CD4-positive, alpha-beta T cell treated with Interleukin-15 for 1 hour (primary cell): ENCODE measurements around the gene BBS4.
"Not testable (repeated sequence)": the region's sequence is repeated elsewhere in the genome, so short reads cannot be mapped to it uniquely, and the experiment has no call there.

Source experiments
- DNase-seq: peaks from one replicate; pipeline ENCODE4 v3.0.0-alpha.2; 2020

Gene BBS4, protein sequence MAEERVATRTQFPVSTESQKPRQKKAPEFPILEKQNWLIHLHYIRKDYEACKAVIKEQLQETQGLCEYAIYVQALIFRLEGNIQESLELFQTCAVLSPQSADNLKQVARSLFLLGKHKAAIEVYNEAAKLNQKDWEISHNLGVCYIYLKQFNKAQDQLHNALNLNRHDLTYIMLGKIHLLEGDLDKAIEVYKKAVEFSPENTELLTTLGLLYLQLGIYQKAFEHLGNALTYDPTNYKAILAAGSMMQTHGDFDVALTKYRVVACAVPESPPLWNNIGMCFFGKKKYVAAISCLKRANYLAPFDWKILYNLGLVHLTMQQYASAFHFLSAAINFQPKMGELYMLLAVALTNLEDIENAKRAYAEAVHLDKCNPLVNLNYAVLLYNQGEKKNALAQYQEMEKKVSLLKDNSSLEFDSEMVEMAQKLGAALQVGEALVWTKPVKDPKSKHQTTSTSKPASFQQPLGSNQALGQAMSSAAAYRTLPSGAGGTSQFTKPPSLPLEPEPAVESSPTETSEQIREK

DNA sequence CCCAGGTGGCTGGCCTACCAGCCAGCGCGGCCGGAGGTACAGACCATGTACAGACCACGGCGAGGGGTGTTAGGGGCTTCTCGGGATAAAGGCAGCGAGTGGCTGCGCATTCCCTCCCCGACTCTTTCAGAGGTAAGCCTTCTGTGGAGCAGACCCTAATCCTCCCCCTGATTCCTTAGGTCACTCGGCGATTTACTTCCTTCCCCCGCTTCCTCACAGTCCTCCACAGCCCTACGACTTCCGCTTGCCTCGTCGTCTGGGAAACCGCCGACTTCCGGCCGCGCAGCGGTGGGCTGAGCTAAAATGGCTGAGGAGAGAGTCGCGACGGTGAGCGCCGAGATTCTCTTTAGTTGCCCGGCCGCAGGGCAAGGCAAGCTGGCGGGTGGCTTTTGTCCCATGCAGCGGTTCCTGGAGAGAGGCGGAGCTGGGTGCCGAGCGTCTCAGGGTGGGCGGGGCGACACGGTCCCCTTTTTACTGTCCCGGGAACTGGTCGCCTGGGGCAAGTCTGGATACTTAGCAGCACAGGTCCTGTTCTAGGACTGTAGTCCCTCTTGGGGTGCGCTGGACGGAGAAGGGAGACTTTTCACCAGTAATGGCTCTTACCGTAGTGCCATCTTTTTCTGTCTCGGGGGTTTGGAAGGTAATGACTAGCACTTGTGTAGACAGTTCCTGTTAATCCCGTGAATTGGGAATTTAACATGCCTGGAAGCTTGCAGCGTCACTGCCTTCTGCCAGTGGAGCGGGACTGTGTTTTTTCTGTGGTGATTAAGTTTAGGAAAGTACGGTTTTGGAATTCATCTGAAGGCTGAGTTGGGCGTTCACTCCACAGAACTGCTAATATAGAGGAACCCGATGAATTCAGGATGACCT lies at the start of gene BBS4, which contains the start of gene HIGD2B:
Gene BBS4, plus strand, starts transcription at position 283 of the 870 bp plus-strand sequence. Its CDS starts 21 bp downstream, at position 304.
Gene HIGD2B, minus strand, starts transcription at position 258 of the 870 bp plus-strand sequence. CDS start 9,808 bp downstream, outside the sequence.
- peak; percentile 86 for DNase-seq

DNA sequence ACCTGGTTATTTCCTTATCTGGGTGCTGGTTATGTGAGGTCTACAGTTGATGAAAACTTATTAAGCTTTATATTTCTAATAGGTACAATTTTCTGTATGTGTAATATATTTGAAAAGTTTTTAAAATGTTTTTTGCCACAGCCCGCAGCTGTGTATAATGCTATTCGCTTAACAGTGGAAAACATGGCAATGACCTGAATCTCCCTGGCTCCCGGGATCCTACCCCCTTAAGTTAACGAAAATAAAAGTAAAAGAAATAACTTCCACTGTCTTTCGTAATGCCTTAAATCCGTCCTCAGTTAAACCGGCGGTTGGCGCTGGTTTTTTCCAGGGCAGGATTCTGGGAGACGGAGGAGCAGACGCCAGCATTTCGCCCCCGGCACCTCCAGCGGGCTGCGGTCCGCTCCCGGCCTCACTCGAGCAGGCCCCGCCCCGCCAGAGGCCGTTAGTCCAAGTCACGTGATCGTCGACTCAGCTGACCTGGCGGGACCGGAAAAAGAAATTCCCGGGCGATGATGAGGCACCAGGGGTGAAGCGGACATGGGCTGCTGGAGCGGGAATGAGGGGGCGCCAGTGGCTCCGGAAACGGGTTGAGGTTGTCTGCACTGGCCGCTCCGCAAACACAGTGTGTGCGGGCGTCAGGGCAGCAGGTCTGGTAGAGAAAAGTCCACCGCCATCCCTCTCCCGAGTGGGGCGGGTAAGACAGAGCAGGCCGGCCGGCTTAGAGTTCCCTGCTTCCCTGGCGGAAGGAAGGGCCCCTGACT lies 49.3 kb upstream of the BBS4 start:
- DNase-seq = peak; percentile 66

DNA sequence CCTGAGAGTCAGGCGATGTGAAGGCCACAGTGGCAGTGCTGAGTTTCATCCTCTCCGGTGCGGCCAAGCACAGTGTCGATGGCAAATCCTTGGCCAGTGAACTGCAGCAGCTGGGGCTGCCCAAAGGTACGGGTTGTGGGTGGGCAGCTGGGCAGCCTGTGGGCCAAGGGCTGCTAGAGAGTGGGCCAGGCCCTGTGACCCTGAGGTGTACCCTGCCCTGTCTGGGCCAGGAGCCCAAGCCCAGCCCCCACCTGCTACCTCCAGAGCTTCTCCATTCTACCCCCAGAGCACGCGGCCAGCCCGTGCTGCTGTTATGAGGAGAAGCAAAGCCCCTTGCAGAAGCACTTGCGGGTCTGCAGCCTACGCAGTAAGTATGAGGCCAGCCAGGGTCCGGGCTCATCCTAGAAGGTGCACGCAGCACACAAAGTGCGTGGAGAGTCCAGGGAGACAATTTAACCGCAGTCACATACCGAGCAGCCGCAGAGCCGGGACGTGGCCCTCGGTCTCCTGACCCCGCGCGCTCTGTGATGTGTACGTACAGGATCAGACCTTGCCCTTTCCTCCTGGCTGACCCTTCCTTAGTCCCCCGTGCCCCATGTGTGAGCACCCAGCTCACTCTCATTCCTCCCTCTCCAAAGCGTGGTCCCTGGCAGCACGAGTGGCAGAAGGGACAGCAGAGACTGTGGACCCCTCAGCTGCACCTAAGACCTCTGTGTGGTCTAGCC lies 46.1 kb upstream of the BBS4 start:
- not testable (repeated sequence) for DNase-seq

DNA sequence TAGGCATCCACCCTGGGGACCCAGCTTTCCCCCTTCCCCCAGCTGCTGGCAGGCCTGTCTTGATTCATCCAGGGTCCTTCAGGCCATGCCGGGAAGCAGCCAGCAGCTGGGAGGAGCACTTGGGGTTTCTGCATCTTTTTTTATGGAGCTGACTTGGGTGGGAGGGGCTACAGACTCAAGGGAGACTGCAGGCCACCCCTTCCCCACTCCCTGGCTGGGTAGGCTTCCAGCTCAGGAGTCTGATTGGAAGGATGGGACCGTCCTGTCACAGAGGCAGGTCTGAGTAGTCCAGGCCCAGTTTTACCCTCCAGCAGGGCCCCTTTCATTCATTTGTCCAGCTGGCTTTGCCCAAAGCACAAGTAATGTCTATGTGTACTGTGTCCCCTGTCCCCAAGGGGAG lies 43.7 kb upstream of the BBS4 start:
- not testable (repeated sequence) for DNase-seq

DNA sequence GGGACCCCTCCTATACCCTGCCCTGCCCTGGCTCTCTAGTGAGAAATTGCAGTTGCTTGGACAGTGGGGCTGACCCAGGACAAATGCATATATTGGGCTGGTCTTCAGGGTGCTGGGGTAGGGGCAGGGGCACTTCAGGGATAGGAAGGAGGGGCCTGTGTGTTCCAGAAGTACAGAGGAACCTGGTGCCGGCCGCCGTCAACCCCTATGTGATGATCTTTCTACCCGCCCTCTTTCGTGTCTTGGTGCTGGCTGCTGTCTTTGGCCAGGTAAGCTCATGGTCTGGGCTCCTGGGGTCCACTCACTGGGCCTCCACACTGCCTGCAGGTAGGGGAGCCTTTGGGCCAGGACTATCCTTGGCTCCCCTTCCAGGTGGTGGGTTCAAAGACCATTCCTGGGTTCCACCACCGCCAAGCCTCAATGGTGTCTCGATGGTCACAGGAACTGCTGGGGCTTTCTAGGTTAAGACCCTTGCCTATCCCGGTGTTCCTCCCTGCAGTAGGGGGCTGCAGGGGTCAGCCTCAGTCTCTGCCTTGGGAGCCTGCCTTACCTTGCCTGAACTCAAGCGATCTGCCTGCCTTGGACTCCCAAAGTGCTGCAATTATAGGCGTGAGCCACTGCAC lies 37.3 kb upstream of the BBS4 start:
- DNase-seq = not testable (repeated sequence)

DNA sequence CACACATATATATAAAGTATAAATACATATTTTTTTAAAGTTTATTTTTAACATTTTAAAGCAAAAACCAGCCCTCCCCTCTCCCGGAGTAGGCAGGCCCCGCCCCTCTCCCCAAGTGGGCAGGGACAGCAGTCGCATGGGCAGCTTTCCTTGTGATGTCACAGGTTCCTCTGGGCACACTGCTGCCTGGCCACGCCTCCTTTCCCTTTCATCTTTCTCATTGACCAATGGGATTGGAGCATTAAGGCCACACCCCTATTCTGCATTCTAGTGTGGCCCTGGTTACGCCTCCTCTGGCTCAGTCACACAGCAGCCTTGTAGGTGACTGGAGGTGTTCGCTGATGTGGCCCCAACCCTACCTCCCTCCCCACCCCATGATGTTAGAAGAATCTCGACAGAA lies 31.6 kb upstream of the BBS4 start, which contains the start of gene GOLGA6B:
Gene GOLGA6B, plus strand, starts transcription at position 301 of the 400 bp plus-strand sequence. Its CDS starts 41 bp downstream, at position 342.
- DNase-seq = not testable (repeated sequence)

DNA sequence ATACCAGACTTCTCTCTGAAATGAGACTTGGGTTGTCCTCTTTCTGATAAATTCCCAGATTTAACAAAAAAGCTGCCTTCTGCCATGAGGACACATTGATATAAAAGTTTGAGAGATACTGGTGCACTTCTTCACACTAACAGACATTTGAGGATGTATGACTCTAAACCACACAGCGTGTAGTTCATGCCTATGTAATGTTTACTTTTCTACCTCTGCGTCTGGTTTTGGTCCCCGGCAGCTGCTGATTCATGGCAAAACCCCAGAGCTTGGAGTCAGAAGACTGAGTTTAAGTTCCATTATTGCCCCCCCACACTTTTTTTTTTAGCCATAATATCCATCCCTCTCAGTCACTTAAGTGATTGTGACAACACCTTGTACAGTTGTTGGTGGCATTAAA lies 30.0 kb upstream of the BBS4 start:
- DNase-seq = not testable (repeated sequence)

DNA sequence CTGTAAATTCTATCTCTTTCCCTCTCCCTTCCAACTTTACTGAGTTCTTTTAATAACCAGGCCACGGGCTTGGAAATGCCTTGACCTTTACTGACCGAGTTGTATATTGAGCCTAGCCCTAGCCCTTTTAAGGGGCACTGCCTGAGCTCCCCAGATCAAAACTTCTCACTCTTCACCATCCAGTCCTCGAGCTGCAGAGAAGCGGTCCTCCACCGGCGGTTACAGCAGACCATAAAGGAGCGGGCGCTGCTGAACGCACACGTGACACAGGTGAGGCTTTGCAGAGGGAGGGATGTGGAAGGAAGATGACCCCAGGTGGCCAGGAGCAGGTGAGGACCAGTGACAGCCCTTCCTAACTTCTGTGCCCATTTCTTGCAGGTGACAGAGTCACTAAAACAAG lies 24.9 kb upstream of the BBS4 start:
- DNase-seq = not testable (repeated sequence)

DNA sequence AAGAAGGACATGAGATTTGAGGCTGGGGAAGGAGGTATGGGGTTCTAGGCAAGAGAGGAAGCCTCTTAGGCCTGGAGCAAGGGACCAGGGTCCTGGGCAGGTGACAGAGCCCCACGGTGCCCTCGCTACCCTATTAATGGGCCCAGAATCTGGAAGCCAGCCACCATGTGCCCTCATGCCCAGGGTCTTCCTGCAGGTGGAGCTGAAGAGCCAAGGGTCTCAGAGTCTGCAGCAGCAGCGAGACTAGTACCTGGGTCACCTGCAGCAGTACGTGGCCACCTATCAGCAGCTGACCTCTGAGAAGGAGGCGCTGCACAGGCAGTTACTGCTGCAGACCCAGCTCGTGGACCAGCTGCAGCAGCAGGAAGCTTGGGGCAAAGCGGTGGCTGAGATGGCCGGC lies 22.1 kb upstream of the BBS4 start:
- not testable (repeated sequence) for DNase-seq

DNA sequence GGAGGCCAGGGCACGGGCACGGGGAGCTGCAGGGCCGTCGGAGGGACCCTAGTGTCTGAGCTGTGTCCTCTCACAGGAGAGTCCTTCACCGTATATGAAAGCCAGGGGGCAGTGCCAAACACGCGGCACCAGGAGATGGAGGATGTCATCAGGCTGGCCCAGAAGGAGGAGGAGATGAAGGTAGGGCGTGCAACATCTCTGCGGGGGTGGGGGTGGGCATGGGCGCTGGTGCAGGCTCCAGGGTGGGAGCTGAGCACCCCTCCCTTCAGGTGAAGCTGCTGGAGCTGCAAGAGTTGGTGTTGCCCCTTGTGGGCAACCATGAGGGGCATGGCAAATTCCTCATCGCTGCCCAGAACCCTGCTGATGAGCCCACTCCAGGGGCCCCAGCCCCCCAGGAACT lies 20.3 kb upstream of the BBS4 start:
- not testable (repeated sequence) for DNase-seq

DNA sequence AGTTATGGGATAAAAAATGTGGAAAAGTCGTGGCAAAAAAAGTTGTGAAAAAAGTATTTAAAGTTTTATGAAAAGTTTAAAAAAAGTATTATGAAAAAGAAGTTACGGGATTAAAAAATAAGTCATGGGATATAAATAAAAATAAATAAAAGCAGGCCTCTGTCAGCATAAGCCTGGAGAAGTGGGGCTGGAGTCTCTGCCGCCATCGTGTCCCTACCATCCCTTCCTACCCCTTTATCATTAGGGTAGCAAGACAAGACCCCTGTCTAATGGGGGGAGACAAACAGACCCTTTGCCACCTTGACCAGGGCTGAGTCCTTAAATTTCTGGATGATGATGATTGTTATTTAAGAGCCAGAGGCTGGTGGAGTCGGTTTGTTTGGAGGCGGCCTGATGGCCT lies 16.2 kb upstream of the BBS4 start:
- not testable (repeated sequence) for DNase-seq

DNA sequence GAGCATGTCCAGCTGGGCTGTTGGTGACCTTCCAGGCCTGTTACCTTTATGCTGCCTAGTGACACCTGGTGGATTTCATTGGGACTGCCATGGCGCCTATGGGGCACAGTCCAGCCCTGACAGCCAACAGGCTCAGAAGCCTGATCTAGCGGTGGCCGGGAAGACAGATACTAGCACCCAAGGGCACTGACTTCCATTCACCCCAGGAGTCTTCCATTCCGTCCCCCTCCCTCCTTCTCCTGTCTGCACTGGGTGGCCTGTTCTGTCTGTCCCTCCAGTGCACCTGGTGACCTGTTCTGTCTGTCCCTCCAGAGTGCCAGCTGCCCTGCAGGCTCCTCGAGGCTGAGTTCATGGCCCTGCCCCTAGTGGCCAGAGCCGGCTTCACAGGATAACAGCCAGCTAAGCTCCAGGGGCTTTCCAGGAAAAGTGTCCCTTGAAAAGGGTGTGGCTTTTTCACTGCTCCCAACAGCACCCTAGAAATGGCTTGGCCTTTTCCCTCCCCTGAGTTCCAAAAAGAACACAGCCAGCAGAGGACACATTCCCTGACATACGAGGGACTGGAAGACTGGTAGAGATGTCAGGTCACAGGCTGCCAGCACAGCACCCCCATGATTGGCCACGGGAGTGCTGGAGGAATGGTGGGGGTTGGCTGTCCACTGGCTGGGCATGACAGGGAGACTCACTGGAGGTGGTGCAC lies 15.2 kb upstream of the BBS4 start:
- DNase-seq = peak; percentile 68

DNA sequence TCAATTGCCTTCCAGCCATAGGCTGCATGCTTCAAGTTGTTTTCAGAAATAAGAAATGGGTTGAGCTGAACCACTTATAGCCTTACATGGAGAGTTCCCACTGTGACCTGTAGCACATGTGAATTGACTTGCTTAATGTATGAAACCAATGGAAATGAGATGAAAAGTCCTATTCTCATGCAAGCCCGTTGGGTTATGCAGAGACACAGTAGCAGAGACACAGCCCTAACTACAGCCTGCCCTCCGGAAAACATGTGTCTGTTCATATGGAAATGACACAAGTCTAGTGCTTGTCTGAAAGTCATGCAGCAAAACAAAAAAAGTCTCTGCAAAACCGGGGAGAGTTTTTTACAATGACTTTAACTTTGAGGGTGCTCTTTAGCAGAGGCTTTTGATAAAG lies 14.5 kb upstream of the BBS4 start:
- DNase-seq = no peak

DNA sequence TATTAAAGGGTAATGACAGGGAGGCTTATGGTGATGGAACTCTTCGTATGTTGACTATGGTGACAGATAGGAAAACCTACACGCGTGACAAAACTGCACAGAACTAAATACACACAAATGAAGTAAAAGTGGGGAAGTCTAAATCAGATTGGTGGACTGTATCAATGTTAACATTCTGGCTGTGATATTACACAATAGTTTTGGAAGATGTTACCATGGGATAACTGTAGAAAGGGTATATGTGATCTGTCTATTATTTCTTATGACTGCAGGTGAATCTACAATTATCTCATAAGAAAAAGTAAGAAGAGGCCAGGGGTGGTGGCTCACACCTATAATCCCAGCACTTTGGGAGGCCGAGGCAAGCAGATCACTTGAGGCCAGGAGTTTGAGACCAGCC lies 9.2 kb upstream of the BBS4 start:
- DNase-seq = no peak

DNA sequence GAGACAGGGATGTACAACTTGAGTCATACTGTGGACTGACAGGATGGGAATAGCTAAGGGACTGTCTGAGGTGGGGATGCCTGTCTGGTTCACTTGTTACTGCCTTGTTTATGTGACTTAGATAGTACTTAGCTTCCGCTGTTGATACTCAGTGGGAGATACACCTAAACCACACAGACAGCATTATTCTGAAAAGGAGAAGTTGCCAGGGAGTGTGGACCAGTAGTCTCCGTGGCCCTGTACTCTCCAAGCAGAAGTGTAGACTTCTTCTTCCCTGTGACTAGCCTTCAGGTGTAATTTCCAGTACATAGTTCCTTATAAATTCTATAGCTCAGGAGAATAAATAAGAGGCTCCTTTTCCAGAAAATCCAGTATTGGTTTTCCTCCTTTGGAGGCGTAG lies 5.1 kb upstream of the BBS4 start:
- DNase-seq = no peak

DNA sequence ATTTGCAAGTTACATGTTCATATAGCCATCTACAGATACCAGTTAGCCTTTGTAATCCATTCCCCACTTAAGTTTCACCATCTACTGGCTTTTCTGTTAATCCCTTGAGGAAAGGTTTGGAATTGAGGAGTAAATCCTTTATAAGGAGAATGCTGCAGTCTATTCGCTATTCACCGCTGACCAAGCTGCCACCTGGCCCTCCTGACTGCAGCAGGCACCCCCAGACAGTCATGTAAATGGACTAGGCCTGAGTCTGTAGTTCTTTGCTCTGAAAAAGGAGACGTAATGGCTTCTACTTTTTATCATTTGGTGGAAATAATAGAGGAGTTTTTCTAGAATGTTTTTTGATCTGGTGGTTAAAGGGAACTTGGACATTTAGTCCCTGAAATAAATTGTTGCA lies 3.2 kb upstream of the BBS4 start:
- DNase-seq = no peak

DNA sequence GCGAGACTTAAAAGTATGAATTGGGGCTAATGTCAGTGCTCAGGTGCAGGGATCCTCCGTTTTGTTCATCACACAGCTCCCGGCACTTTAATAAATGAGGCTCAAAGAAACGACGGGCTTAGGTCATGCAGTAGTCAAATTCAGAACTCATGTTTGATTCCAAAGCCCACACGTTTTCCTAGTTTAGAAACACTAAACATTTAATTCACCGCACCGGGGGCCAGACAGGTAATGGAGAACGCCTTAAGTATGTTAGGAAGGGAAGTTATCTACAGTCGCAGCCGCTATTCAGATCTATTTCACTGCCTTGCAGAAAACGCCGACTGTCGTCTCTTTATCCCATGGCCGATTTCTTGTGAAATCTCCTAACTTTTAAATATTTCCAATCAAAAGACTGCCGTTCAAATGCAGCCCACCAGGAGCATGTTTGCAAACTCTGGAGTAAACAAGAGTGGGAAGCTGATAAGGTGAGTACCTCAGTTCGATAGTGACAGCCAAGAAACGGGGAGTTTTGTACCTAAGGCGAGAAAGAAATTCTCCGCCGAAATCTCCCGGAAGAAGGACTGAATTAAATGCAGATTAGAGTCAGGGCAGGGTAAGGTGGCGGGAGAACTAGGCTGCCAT lies 594 bp upstream of the BBS4 start:
- no peak for DNase-seq

DNA sequence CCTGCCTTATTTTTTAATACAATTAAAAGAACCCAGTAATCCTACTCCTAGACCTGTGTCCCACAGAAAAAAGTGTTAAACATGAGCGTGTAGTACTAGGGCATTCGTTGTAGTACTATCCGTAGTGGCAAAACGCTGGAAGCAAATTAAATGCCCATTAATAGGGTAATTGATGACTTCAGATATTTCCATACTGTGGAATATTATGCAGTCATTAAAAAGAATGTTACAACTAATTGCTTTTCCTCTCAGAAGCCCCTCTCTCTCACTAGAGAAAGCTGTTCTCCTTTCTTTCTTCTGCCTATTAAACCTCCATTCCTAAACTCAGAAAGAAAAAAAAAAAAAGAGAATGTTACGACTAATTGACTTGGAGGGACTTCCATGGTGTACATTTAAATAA lies 2.7 kb downstream of the BBS4 start:
- DNase-seq = no peak

DNA sequence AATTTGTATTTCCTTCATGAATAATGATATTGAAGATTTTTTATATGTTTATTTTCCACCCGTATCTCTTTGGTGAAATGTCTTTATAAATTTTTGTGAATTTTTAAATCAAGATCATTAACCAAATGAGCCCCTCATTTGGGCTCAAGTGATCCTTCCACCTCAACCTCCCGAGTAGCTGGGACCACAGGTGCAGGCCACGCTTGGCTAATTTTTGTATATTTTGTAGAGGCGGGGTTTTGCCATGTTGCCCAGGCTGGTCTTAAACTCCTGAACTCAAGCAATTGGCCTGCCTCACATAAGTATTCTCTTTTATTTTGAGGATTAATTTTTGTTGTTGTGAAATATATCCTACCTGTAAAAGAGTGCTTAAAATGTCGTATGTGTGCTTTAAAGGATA lies 4.9 kb downstream of the BBS4 start:
- no peak for DNase-seq

DNA sequence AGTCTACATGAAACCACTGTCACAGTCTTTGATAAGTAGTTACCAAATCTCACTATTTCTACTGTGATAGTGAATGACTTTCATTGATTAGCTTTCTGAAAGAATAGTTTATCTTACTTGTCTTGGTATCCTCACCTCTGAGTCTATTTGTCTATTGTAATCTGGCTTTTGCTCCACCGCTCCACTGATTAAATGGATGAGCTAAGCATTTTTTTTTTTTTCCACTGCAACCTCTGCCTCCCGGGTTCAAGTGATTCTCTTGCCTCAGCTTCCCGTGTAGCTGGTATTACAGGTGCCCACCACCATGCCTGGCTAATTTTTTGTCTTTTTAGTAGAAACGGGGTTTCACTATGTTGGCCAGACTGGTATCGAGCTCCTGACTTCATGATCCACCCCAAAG lies 12.9 kb downstream of the BBS4 start:
- no peak for DNase-seq
